ENCODE measurements around the gene ZC3H6.
A peak's percentile ranks its signal among the peaks of the same experiment; 100 is the strongest.

The ZC3H6 gene

GRCh38 chr2:112254466-112255240, 20.7 kb upstream of the ZC3H6 start, which contains the start of gene ZC3H8 (continued):
- TF ChIP-seq KLF8 (tag by site-specific recombination; IDR thresholded peaks at IDR 0.05), result 0 out of 2 replicates have a peak, but pooled peaks have one; percentile 53
- no peak for TF ChIP-seq ZNF670 (tag by site-specific recombination; IDR thresholded peaks at IDR 0.05; ENCODE audit: low read depth)
- no peak for TF ChIP-seq PRDM4 (tag by site-specific recombination; IDR thresholded peaks at IDR 0.05)
- no peak for TF ChIP-seq ZNF768 (tag by site-specific recombination; IDR thresholded peaks at IDR 0.05)
- peak; percentile 45; the same call in 1 of the 2 replicates for TF ChIP-seq ZNF660 (tag by site-specific recombination; IDR thresholded peaks at IDR 0.05)
- no peak; the same call in 1 of the 2 replicates for TF ChIP-seq PATZ1 (tag by site-specific recombination; IDR thresholded peaks at IDR 0.05)
- TF ChIP-seq ZBTB1 (tag by site-specific recombination; IDR thresholded peaks at IDR 0.05), result no peak
- TF ChIP-seq ZNF654 (tag by site-specific recombination; IDR thresholded peaks at IDR 0.05; ENCODE audit: low read depth), result no peak
- TF ChIP-seq ZSCAN18 (tag by site-specific recombination; IDR thresholded peaks at IDR 0.05), result no peak
- TF ChIP-seq ZNF513 (tag by site-specific recombination; IDR thresholded peaks at IDR 0.05), result no peak
- TF ChIP-seq ZNF174 (tag by site-specific recombination; IDR thresholded peaks at IDR 0.05), result no peak
- TF ChIP-seq ZFP69B (tag by site-specific recombination; IDR thresholded peaks at IDR 0.05), result no peak
- no peak for TF ChIP-seq ZNF664 (tag by site-specific recombination; IDR thresholded peaks at IDR 0.05)
- TF ChIP-seq ZNF2 (tag by site-specific recombination; IDR thresholded peaks at IDR 0.05), result no peak
- no peak for TF ChIP-seq ZNF404 (tag by site-specific recombination; IDR thresholded peaks at IDR 0.05)
- TF ChIP-seq ZNF157 (tag by site-specific recombination; IDR thresholded peaks at IDR 0.05), result no peak
- no peak for TF ChIP-seq ZNF114 (tag by site-specific recombination; IDR thresholded peaks at IDR 0.05)
- TF ChIP-seq ZNF19 (tag by site-specific recombination; IDR thresholded peaks at IDR 0.05; ENCODE audit: low read depth), result no peak
- TF ChIP-seq ZNF626 (tag by site-specific recombination; IDR thresholded peaks at IDR 0.05), result no peak
- no peak for TF ChIP-seq INSM2 (tag by site-specific recombination; IDR thresholded peaks at IDR 0.05)
- TF ChIP-seq ZNF302 (tag by site-specific recombination; IDR thresholded peaks at IDR 0.05; ENCODE audit: low read depth), result no peak
- TF ChIP-seq ZNF596 (tag by site-specific recombination; IDR thresholded peaks at IDR 0.05), result no peak
- TF ChIP-seq BCL11B (tag by site-specific recombination; IDR thresholded peaks at IDR 0.05; ENCODE audit: low read depth), result no peak
- TF ChIP-seq ELK4 (IDR thresholded peaks at IDR 0.05; ENCODE audit: borderline replicate concordance, low read depth, low read length), result no peak
- no peak for TF ChIP-seq ZNF138 (tag by site-specific recombination; IDR thresholded peaks at IDR 0.05; ENCODE audit: borderline replicate concordance)
- TF ChIP-seq ZNF639 (tag by site-specific recombination; IDR thresholded peaks at IDR 0.05), result no peak
- 0 out of 2 replicates have a peak, but pooled peaks have one; percentile 18 for TF ChIP-seq ZNF366 (tag by site-specific recombination; conservative IDR thresholded peaks at IDR 0.05)
- no peak for TF ChIP-seq ZNF324 (tag by site-specific recombination; IDR thresholded peaks at IDR 0.05)

Data from HEK293 (cell line).